Measurements from ENCODE around the gene SDHC.
"Not testable (repeated sequence)": the region's sequence is repeated elsewhere in the genome, so short reads cannot be mapped to it uniquely, and the experiment has no call there.

SDHC gene

DNA sequence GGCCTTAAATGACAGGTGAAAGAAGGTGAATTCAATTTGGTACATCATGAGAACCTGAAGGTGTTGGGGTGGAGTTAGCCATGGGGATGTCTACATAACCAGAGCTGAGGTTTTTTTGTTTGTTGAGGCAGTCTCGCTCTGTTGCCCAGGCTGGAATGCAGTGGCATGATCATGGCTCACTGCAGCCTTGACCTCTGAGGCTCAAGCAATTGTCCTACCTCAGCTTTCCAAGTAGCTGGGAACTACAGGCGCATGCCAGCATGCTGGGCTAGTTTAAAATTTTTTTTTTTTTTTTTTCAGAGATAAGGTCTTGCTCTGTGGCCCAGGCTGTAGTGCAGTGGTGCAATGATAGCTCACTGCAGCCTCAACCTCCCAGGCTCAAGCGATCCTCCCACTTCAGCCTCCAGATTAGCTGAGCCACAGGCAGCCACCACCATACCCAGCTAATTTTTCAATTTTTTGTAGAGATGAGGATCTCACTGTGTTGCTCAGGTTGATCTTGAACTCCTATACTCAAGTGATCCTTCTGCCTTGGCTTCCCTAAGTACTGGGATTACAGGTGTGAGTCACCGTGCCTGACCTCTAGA lies 2.5 kb upstream of the SDHC start:
- DNase-seq (ENCODE audit: low read depth), result no peak

DNA sequence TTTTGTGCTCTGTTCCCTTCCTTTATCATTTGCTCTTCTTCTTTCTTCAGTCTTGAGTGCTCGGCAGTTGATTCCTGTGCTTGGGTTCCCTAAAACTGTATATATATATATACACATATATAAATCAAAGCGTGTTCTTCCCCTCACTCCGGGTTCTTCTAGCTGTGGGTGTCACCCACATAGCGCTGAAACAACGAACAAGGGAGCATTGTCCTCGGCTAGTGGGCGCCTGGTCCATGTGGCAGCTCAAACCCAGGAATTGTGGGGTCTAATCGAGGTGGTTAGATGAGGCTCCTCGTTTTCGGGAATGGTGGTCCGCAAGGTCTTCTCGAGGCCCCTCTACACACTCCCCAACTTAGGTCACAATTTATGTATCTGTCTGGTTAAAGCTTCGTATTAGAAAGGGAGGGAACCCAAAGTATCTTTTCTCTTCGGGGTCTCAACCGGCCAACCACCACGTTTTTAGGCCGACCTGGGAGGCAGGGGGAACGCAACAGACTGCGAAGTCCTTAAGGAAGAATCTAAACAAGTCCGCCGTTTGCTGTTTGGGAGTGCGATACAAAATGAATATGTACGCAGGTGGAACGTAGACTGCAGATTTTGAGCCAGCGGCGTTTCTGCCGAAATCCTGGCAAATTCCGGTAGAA lies 504 bp upstream of the SDHC start:
- no peak for DNase-seq (ENCODE audit: low read depth)

- not testable (repeated sequence) for DNase-seq (ENCODE audit: low read depth)
These were observed 1.9 kb downstream of the SDHC start for GRCh38 chr1:161315841-161316674.

DNA sequence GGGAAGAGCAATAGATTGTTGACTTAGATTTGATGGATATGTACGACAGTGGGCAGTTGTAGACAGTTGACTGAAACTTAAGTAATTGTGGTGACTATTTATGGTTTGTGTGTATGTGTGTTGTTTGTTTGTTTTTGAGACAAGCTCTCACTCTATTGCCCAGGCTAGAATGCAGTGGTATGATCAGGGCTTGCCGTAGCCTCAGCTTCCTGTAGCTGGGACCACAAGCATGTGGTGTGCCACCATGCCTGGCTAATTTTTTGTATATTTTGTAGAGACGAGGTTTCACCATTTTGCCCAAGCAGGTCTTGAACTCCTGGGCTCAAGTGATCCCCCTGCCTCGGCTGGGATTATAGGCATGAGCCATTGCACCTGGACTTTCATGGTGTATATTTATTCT lies 9.8 kb downstream of the SDHC start:
- no peak for DNase-seq (ENCODE audit: low read depth)

DNA sequence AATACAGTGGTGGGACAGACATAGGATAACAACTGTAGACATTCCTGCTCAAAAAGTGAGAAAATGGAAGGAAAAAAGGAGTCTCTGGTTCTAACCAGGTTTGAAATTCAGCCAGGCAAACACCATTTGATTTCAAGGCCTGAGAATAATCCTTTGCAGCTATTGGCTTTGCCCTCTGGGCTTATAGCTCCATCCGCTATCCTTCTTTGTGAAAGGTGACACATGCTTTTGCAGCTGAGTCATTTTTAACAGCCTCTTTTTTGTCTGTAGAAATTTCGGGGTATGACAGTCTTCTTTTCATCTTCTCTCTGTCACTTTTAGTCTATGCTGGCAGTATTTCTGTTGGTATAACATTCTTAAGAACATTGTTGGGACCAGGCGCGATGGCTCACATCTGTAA lies 16.2 kb downstream of the SDHC start:
- no peak for DNase-seq (ENCODE audit: low read depth)

DNA sequence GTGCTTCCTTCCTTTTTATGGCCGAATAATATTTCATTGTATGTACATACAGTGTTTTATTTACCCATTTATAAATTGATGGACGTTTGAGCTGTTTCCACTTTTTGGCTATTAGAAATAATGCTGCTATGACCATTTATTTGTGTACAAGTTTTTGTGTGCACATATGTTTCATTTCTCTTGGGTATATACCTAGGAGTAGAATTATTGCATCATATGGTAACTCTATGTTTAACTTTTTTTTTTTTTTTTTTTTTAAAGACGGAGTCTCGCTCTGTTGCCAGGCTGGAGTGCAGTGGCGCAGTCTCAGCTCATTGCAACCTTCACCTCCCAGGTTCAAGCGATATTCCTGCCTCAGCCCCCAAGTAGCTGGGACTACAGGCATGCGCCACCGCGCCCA lies 19.0 kb downstream of the SDHC start:
- no peak for DNase-seq (ENCODE audit: low read depth)

- no peak for DNase-seq (ENCODE audit: low read depth)
These were observed 21.6 kb downstream of the SDHC start for GRCh38 chr1:161335796-161336195.

DNA sequence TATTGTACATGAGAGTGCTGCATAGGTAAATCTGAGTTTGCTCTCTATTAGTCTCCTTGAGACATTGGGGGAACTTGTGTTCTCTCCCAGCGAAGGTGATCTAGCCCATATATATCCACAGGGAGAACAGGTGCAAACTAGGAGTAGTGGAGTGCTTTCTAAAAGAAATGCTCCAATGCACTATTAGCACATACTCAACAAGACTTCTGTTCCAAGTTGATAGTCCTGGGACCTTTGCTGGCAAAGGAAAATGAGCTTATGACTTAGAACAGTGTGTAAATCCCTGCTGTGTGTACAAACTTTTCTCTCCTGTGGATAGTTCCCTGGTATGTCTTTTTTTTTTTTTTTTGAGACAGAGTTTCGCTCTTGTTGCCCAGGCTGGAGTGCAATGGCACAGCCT lies 28.0 kb downstream of the SDHC start:
- no peak for DNase-seq (ENCODE audit: low read depth)

GRCh38 chr1:161342821-161343220 lies 28.6 kb downstream of the SDHC start:
- DNase-seq (ENCODE audit: low read depth), result no peak

- DNase-seq (ENCODE audit: low read depth), result no peak
These were observed 36.5 kb downstream of the SDHC start for GRCh38 chr1:161350671-161351070.

DNA sequence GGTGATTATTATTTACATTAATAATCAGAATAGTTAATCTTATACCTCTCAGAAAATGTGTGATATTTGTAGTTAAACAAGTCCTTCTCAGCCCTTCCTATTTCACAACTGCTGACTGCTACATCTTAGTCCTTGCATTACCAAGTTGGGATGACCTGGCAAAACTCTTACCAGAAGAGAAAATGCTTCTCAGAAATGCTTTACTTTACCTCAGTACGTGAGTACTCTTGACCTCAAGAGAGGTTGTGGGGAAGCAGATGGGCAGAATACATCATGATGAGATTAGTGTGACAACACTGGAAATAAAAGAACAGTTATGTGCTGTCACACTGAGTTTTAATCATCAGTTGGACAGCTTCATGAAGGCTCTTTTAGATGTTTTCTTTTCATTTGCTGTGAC lies 37.3 kb downstream of the SDHC start:
- DNase-seq (ENCODE audit: low read depth), result no peak

DNA sequence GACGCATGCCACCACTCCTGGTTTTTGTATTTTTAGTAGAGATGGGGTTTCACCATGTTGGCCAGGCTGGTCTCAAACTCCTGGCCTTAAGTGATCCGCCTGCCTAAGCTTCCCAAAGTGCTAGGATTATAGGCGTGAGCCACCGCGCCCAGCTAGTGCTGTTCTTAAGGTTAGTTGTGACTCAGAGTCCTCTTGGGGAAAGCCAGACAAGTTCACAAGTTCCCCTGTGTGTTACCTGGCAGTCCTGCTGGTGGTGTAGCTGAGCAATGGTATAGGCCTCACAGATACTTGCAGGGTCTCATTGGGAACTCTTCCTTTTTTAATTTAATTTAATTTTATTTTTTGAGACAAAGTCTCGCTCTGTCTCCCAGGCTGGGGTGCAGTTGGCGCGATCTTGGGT lies 42.9 kb downstream of the SDHC start:
- DNase-seq (ENCODE audit: low read depth), result no peak

DNA sequence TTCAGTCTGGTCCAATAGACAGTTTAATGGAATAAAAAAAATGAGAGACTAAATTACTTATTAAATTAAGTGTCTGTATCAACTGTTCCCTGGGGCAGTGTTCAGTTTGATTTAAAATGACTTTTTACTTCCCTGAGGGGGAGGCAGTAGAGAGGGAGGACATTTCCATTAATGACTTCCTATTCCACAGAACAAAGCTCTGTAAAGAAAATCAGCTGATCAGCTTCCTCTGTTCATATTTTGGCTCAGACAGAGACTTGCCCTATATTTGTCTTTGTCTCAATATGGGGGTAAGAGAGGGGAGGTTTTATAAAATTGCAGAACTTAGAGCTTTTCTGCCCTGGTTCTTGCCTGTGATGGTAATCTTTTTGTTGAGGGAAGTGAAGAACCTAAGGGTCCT lies 45.1 kb downstream of the SDHC start:
- DNase-seq (ENCODE audit: low read depth), result no peak

DNA sequence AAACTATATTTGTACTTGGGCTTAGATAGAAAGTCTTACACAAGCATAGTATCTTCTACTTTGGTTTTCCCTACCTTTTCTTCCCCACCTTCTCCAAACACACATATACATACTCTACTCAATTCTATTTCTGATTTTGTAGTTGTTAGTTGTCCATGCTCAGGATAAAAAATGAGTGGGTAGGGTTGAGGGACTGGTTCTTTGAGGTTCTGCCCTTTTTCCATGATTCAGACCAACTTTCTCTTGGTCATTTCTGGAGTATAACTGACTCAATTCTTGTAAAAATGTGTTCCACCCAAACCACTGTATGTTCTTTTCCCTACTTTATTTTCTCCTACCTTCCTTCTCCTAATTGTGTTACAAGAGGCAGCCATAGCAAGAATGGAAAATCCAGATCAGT lies 50.2 kb downstream of the SDHC start:
- DNase-seq (ENCODE audit: low read depth), result no peak

DNA sequence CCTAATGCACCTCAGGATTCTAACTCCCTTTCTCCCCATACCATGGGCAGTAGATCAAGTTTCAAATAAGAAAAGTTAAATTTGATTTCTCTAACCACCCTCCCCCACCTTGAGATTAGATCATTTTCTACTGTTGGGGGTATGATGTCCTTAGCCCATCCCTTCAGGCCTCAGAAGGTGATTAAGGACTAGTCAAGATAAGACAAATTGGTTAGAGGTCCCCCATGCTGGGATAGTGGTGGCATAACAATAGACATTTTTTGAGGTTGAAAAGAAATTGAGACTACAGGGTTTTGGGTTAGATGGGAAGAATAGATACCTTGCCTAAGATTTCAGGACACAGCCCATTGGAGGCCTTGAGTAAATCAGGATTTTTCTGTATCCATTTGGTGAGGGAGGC lies 51.0 kb downstream of the SDHC start:
- no peak for DNase-seq (ENCODE audit: low read depth)

GRCh38 chr1:161367684-161368400 lies 53.7 kb downstream of the SDHC start, which contains the start of gene CFAP126:
CFAP126 (minus strand) TSS chr1:161367876; CDS start chr1:161367868, 8 bp downstream.
- no peak for DNase-seq (ENCODE audit: low read depth)

- DNase-seq (ENCODE audit: low read depth), result no peak
These were observed 59.3 kb downstream of the SDHC start for GRCh38 chr1:161373442-161373841.

DNA sequence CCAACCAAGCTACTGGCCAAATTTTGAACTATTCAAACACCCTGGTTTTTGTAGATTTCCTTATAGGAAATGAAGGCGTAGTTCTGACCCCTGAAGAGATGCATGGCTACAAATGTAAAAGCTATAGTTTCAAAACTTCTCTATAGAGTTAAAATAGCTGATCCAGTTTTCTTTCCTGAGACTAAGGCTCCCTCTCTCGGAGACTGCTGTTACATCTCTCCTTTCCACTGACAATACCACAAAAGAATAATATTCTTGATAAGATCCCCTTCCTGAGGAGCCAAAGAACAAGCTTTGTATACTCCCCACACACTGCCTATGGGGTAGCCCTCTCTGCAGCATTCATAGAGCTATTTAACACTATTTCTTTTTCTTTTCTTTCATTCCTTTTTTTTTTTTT lies 60.2 kb downstream of the SDHC start:
- DNase-seq (ENCODE audit: low read depth), result no peak

DNA sequence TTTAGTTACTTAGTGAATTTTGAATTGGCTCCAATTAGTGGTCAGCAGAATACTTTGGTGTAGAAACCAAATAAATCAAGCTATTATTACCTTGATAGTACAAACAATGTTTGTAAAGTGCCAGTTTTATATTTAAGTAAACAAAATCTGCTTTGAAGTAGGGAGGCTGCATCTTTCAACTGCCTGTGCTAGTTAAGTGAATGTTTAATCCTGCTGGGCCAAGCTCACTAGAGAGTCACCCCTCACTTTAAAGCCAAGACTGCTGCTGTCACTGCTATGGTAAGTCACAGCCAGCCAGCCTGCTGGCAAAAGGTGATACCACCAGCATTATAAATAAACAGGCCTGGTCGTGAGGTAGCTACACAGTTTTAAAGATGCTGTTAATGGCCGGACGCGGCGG lies 63.8 kb downstream of the SDHC start:
- DNase-seq (ENCODE audit: low read depth), result no peak

DNA sequence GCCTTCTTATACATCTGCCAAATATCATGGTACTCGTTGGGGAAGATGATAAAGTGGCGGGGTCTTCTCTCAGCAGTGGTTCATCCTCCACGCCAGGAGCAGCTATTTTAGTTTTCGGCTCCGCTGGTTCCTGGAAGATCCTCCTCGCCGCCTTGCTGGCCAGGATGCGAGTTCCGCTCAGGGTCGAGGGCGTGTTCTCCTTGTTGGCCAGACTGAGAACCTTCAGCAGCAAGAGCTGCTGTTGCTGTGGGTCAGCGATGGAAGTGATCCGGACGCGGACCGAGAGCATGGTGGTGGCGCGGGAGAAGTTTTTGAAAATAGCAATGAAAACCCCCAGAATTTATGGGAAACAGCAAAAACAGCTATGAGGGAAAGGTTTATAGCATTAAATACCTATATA lies 64.9 kb downstream of the SDHC start:
- DNase-seq (ENCODE audit: low read depth), result no peak

- DNase-seq (ENCODE audit: low read depth), result no peak
These were observed 67.5 kb downstream of the SDHC start for GRCh38 chr1:161381707-161382106.

GRCh38 chr1:161382214-161383019 lies 68.2 kb downstream of the SDHC start:
- DNase-seq (ENCODE audit: low read depth), result no peak

Measured in stimulated activated CD8-positive, alpha-beta memory T cell treated with anti-CD3 and anti-CD28 coated beads, Interleukin-7, amount 100 ng/mL, for 24 hours (primary cell).